MM.1S (cell line): Measurements from ENCODE around the gene BCAP31.

Source experiments
- DNase-seq: peaks from one replicate; pipeline ENCODE4 v3.0.0-alpha.2; 2015
- H2AFZ ChIP-seq: fragments of 300-600 bp; sonication (generic); 2 replicates; pipeline ENCODE4 v1.6.0; 2016; ENCODE audit warnings: antibody characterized with exemption, low read length
- H3F3A ChIP-seq: fragments of 300-600 bp; sonication (generic); 2 replicates; pipeline ENCODE4 v1.6.1; 2016; ENCODE audit warnings: mild to moderate bottlenecking, antibody characterized with exemption, low read length, moderate library complexity, mixed read lengths; ENCODE audit not compliant: insufficient read depth
- H3K27ac ChIP-seq: fragments of 300-600 bp; sonication (generic); 2 replicates; pipeline ENCODE4 v1.5.1; 2016; ENCODE audit warnings: mild to moderate bottlenecking, low read length
- H3K27me3 ChIP-seq: fragments of 300-600 bp; sonication (generic); replicated peaks from 2 replicates; pipeline ENCODE4 v1.6.0; 2016; ENCODE audit warnings: low read length; ENCODE audit not compliant: insufficient read depth
- H3K36me3 ChIP-seq: fragments of 300-600 bp; sonication (generic); replicated peaks from 2 replicates; pipeline ENCODE4 v1.6.1; 2016; ENCODE audit warnings: mild to moderate bottlenecking, low read length, mixed read lengths; ENCODE audit not compliant: insufficient read depth
- H3K4me1 ChIP-seq: fragments of 300-600 bp; sonication (generic); 2 replicates; pipeline ENCODE4 v1.6.1; 2016; ENCODE audit warnings: low read length, mixed read lengths
- H3K4me2 ChIP-seq: fragments of 300-600 bp; sonication (generic); 2 replicates; pipeline ENCODE4 v1.6.0; 2016; ENCODE audit warnings: low read depth, low read length
- H3K4me3 ChIP-seq: fragments of 300-600 bp; sonication (generic); 2 replicates; pipeline ENCODE4 v1.5.1; 2016; ENCODE audit warnings: low read length, mixed read lengths
- H3K79me2 ChIP-seq: fragments of 300-600 bp; sonication (generic); 2 replicates; pipeline ENCODE4 v1.6.1; 2016; ENCODE audit warnings: mixed run types, low read length, mixed read lengths
- H3K9ac ChIP-seq: fragments of 300-600 bp; sonication (generic); 2 replicates; pipeline ENCODE4 v1.6.1; 2016; ENCODE audit warnings: low read length, mixed read lengths
- H3K9me2 ChIP-seq: fragments of 300-600 bp; sonication (generic); replicated peaks from 2 replicates; pipeline ENCODE4 v1.6.1; 2016; ENCODE audit warnings: mild to moderate bottlenecking, low read length, mixed read lengths; ENCODE audit not compliant: insufficient read depth
- H3K9me3 ChIP-seq: fragments of 300-600 bp; sonication (generic); replicated peaks from 2 replicates; pipeline ENCODE4 v1.6.1; 2016; ENCODE audit warnings: mild to moderate bottlenecking, low read length, mixed read lengths; ENCODE audit not compliant: insufficient read depth
- H4K20me1 ChIP-seq: fragments of 300-600 bp; sonication (generic); 2 replicates; pipeline ENCODE4 v1.6.1; 2016; ENCODE audit warnings: mild to moderate bottlenecking, low read length, moderate library complexity, mixed read lengths; ENCODE audit not compliant: insufficient read depth
- EZH2 ChIP-seq: fragments of 300-600 bp; sonication (generic); optimal IDR thresholded peaks from 2 replicates; pipeline ENCODE3; 2017; ENCODE audit warnings: low read depth, mild to moderate bottlenecking, antibody characterized with exemption, low read length, mixed read lengths
- EZH2phosphoT487 ChIP-seq: fragments of 300-600 bp; sonication (generic); IDR thresholded peaks from 2 replicates; pipeline ENCODE4 v1.6.1; 2018; ENCODE audit warnings: antibody characterized with exemption, low read length
- TF ChIP-seq, protein P1 (sequence below): fragments of 300-600 bp; sonication (generic); IDR thresholded peaks from 2 replicates; pipeline ENCODE4 v1.5.1; 2016; ENCODE audit warnings: antibody characterized with exemption, low read length, mixed read lengths

BCAP31 gene

DNA sequence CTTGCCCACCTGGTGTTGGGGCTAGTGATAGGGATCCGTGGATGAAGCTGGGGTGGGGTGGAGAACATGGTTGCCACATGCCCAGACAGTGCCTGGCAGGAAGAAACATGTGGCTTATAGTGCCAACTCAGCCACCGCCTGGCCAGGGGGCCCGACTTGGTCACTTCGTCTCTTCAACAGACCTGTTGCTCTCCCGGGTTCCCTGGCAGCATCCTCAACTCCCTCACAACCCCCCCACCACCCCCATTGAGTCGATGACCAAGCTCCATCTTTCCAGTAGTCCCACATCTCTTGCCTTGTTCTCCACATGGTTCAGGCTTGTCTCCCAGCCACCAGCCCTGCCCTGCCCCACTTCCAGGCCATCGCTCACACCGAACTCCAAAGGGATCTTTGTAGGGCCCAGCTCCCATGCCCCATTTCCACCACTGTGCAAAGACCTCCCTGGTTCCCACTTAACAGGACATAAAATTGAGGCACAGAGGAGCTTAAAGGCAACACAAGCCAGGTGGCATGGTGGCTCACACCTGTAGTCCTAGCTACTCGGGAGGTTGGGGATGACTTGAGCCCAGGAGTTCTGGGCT, 58.4 kb downstream of the BCAP31 start:
- Histone ChIP-seq H3K36me3 (no peaks in the 10 kb centered on the region), H3K9me3 (no peaks in the 10 kb centered on the region), H3K27ac (no peak overlapping the region), H3F3A (no peaks in the 10 kb centered on the region), H3K4me3 (no peak overlapping the region), H3K9ac (no peak overlapping the region), H2AFZ (no peak overlapping the region), H3K79me2 (no peaks in the 10 kb centered on the region), H3K9me2 (no peaks in the 10 kb centered on the region), H3K4me1 (no peaks in the 10 kb centered on the region), H3K4me2 (no peak overlapping the region), H4K20me1 (no peaks in the 10 kb centered on the region), H3K27me3 (peaks cover 56% of the 10 kb centered on the region)
- TF ChIP-seq EZH2 (no peak), EZH2phosphoT487 (no peak)
- TF ChIP-seq, protein P1, sequence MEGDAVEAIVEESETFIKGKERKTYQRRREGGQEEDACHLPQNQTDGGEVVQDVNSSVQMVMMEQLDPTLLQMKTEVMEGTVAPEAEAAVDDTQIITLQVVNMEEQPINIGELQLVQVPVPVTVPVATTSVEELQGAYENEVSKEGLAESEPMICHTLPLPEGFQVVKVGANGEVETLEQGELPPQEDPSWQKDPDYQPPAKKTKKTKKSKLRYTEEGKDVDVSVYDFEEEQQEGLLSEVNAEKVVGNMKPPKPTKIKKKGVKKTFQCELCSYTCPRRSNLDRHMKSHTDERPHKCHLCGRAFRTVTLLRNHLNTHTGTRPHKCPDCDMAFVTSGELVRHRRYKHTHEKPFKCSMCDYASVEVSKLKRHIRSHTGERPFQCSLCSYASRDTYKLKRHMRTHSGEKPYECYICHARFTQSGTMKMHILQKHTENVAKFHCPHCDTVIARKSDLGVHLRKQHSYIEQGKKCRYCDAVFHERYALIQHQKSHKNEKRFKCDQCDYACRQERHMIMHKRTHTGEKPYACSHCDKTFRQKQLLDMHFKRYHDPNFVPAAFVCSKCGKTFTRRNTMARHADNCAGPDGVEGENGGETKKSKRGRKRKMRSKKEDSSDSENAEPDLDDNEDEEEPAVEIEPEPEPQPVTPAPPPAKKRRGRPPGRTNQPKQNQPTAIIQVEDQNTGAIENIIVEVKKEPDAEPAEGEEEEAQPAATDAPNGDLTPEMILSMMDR = no peak
- no peak for DNase-seq

- Histone ChIP-seq H3K9ac (no peak overlapping the region), H4K20me1 (no peaks in the 10 kb centered on the region), H3K4me1 (no peaks in the 10 kb centered on the region), H3K27ac (no peak overlapping the region), H3K79me2 (no peaks in the 10 kb centered on the region), H3K9me2 (no peaks in the 10 kb centered on the region), H3F3A (no peaks in the 10 kb centered on the region), H3K4me3 (no peak overlapping the region; the same call in 1 of the 2 replicates), H3K27me3 (peaks cover 84% of the 10 kb centered on the region), H2AFZ (no peak overlapping the region), H3K9me3 (no peaks in the 10 kb centered on the region), H3K36me3 (no peaks in the 10 kb centered on the region), H3K4me2 (peak overlapping the region; percentile 23; the same call in 1 of the 2 replicates)
- DNase-seq = peak; percentile 15
- no peak for TF ChIP-seq EZH2phosphoT487
- TF ChIP-seq, protein P1 = peak; percentile 50
Observed at GRCh38 chrX:153662266-153662665, 61.9 kb downstream of the BCAP31 start.

DNA sequence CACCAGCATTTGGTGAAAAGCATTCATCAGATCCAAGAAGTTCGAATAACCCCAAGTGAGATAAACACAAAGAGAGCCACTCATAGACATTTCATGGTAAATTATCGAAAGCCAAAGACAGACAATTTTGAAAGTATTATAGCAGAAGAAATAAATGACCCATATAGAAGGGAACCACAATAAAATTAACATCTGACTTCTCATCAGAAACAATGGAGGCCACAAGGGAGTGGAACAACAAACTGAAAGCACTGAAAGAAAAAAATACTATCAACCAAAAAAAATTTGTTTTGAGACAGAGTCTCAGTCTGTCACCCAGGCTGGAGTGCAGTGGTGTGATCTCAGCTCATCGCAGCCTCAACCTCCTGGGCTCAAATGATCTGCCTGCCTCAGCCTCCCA, 64.9 kb downstream of the BCAP31 start:
- Histone ChIP-seq H4K20me1 (no peaks in the 10 kb centered on the region), H3K27me3 (peaks cover 66% of the 10 kb centered on the region), H3F3A (no peaks in the 10 kb centered on the region), H3K4me1 (no peaks in the 10 kb centered on the region), H3K9me2 (no peaks in the 10 kb centered on the region), H3K27ac (no peak overlapping the region), H3K4me2 (no peak overlapping the region), H2AFZ (no peak overlapping the region), H3K36me3 (no peaks in the 10 kb centered on the region), H3K9ac (no peak overlapping the region), H3K9me3 (no peaks in the 10 kb centered on the region), H3K79me2 (no peaks in the 10 kb centered on the region), H3K4me3 (no peak overlapping the region)
- no peak for DNase-seq
- TF ChIP-seq EZH2 (no peak), EZH2phosphoT487 (no peak)
- TF ChIP-seq, protein P1 = no peak
